ENCODE results near the gene MTUS2.
"Not testable (repeated sequence)": the region's sequence is repeated elsewhere in the genome, so short reads cannot be mapped to it uniquely, and the experiment has no call there.

The MTUS2 gene

GRCh38 chr13:29382021-29382420, 561.9 kb downstream of the MTUS2 start:
- DNase-seq (ENCODE audit: low spot score) (no peak), FAIRE-seq (no peak)

GRCh38 chr13:29383476-29383875, 563.3 kb downstream of the MTUS2 start:
- no peak for FAIRE-seq
- no peak for DNase-seq (ENCODE audit: low spot score)

GRCh38 chr13:29384466-29384865, 564.3 kb downstream of the MTUS2 start:
- FAIRE-seq (no peak), DNase-seq (ENCODE audit: low spot score) (no peak)

- FAIRE-seq (no peak), DNase-seq (ENCODE audit: low spot score) (no peak)
Observed at GRCh38 chr13:29384871-29385270, 564.7 kb downstream of the MTUS2 start.

- FAIRE-seq = no peak
Observed at GRCh38 chr13:29386246-29386645, 566.1 kb downstream of the MTUS2 start.

GRCh38 chr13:29390598-29390997, 570.5 kb downstream of the MTUS2 start:
- FAIRE-seq; DNase-seq (ENCODE audit: low spot score): not testable (repeated sequence)

More at GRCh38 chr13:29386246-29386645, 566.1 kb downstream of the MTUS2 start:
- DNase-seq (ENCODE audit: low spot score) = no peak

GRCh38 chr13:29396446-29396845, 576.3 kb downstream of the MTUS2 start:
- DNase-seq (ENCODE audit: low spot score) (no peak), FAIRE-seq (no peak)

GRCh38 chr13:29397265-29397664, 577.1 kb downstream of the MTUS2 start:
- DNase-seq (ENCODE audit: low spot score) (no peak), FAIRE-seq (no peak)

GRCh38 chr13:29402166-29402636, 582.1 kb downstream of the MTUS2 start:
- FAIRE-seq (no peak), DNase-seq (ENCODE audit: low spot score) (peak; percentile 12)

- no peak for DNase-seq (ENCODE audit: low spot score)
- FAIRE-seq = no peak
Observed at GRCh38 chr13:29405401-29405800, 585.3 kb downstream of the MTUS2 start.

GRCh38 chr13:29411481-29411880, 591.3 kb downstream of the MTUS2 start:
- no peak for FAIRE-seq
- DNase-seq (ENCODE audit: low spot score) = no peak

- DNase-seq (ENCODE audit: low spot score) (no peak), FAIRE-seq (no peak)
Observed at GRCh38 chr13:29418026-29418425, 597.9 kb downstream of the MTUS2 start.

- DNase-seq (ENCODE audit: low spot score) (no peak), FAIRE-seq (no peak)
Observed at GRCh38 chr13:29421118-29421517, 601.0 kb downstream of the MTUS2 start.

GRCh38 chr13:29422015-29422414, 601.9 kb downstream of the MTUS2 start:
- FAIRE-seq (no peak), DNase-seq (ENCODE audit: low spot score) (no peak)

- FAIRE-seq (no peak), DNase-seq (ENCODE audit: low spot score) (no peak)
Observed at GRCh38 chr13:29423050-29423449, 602.9 kb downstream of the MTUS2 start.

GRCh38 chr13:29427937-29428309, 607.8 kb downstream of the MTUS2 start:
- no peak for FAIRE-seq
- no peak for DNase-seq (ENCODE audit: low spot score)

GRCh38 chr13:29428310-29429181, 608.4 kb downstream of the MTUS2 start:
- FAIRE-seq = no peak
- DNase-seq (ENCODE audit: low spot score) = peak; percentile 72

GRCh38 chr13:29429286-29429900, 609.3 kb downstream of the MTUS2 start:
- no peak for FAIRE-seq
- no peak for DNase-seq (ENCODE audit: low spot score)

GRCh38 chr13:29434217-29434945, 614.2 kb downstream of the MTUS2 start:
- no peak for DNase-seq (ENCODE audit: low spot score)

GRCh38 chr13:29435125-29435911, 615.2 kb downstream of the MTUS2 start:
- peak; percentile 42 for DNase-seq (ENCODE audit: low spot score)
- FAIRE-seq = no peak

More at GRCh38 chr13:29434217-29434945, 614.2 kb downstream of the MTUS2 start:
- no peak for FAIRE-seq

GRCh38 chr13:29436291-29436690, 616.2 kb downstream of the MTUS2 start:
- no peak for DNase-seq (ENCODE audit: low spot score)
- no peak for FAIRE-seq

All from urothelium cell line (cell line).